Measurements from ENCODE around the gene SCRN3. TPM values are rescaled to one million over a fixed set of nuclear protein-coding genes. Genes with fewer than 3 reads are reported as not detected.

The SCRN3 gene
- total and polyA plus RNA-seq, 2 experiments from 2014 or later = 8.1 to 12.3 TPM

- TF ChIP-seq CTCF (conservative IDR thresholded peaks at IDR 0.05; ENCODE audit: low read depth in 2 of 2) = no peak
- no peak for TF ChIP-seq JUNB (IDR thresholded peaks at IDR 0.05; ENCODE audit: unreplicated experiment)
- TF ChIP-seq NANOG (IDR thresholded peaks at IDR 0.05; ENCODE audit: borderline replicate concordance) = no peak
- TF ChIP-seq ZNF114 (CRISPR knock-in tag; IDR thresholded peaks at IDR 0.05) = no peak
- no peak for TF ChIP-seq CREB1 (CRISPR knock-in tag; IDR thresholded peaks at IDR 0.05; ENCODE audit: low read depth)
These were observed 40.8 kb downstream of the SCRN3 start (continued) for GRCh38 chr2:174436351-174436750.

DNA sequence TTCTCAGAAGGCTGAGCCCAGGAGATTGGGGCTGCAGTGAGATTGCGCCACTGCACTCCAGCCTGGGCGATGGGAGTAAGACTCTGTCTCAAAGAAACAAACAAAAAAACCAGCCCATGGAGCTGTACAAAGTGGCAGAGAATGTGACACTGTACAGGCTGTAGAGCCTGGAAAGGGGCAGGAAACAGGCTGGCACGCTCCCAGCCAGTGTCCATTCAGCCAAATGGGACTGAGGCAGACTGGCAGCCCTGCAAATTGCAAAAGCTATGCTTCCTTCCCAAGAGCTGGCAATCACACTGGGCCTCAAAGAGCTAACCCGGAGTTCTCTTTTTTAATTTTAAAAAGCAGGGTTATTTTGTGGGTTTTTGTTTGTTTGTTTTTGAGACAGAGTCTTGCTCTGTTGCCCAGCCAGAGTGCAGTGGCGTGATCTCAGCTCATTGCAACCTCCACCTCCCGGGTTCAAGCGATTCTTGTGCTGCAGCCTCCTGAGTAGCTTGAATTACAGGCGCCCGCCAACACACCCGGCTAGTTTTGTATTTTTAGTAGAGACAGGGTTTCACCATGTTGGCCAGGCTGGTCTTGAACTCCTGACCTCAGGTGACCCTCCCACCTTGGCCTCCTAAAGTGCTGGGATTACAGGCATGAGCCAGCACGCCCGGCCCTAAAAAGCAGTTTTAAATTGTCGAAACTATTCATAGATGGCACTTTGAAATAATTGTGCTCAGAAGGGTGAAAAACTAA, 42.8 kb downstream of the SCRN3 start:
- H3K9me3 Mint-ChIP-seq = no peaks in the 10 kb centered on the region; the same call in 2 of the 3 replicates
- H3F3A ChIP-seq (replicated peaks; ENCODE audit: low read depth) = no peaks in the 10 kb centered on the region
- H3K27ac Mint-ChIP-seq = no peak overlapping the region
- no peaks in the 10 kb centered on the region for H3K36me3 ChIP-seq (ENCODE audit: insufficient read depth)
- no peaks in the 10 kb centered on the region for H3K27me3 ChIP-seq (ENCODE audit: insufficient read depth)
- H3K4me3 ChIP-seq = no peak overlapping the region
- ATAC-seq = no peak
- no peaks in the 10 kb centered on the region for H3K79me2 ChIP-seq (replicated peaks; ENCODE audit: insufficient read depth)
- H4K20me1 ChIP-seq (replicated peaks; ENCODE audit: insufficient read depth) = no peaks in the 10 kb centered on the region
- no peak overlapping the region for H3K27ac ChIP-seq (ENCODE audit: low read depth)
- H3K4me2 ChIP-seq = no peak overlapping the region
- H3K36me3 Mint-ChIP-seq (ENCODE audit: low read depth) = no peaks in the 10 kb centered on the region
- H2AFZ ChIP-seq = no peak overlapping the region
- no peak for DNase-seq (ENCODE audit: low spot score)
- peaks cover 4% of the 10 kb centered on the region for H3K27me3 Mint-ChIP-seq (ENCODE audit: insufficient read depth, low read depth, poor library complexity)
- H3K4me1 ChIP-seq (ENCODE audit: insufficient read depth) = no peaks in the 10 kb centered on the region
- no peak overlapping the region for H3K4me3 Mint-ChIP-seq
- H3K4me1 Mint-ChIP-seq = peaks cover 4% of the 10 kb centered on the region
- no peaks in the 10 kb centered on the region for H3K9me2 ChIP-seq (ENCODE audit: insufficient read depth)
- no peak for TF ChIP-seq CTCF (conservative IDR thresholded peaks at IDR 0.05; ENCODE audit: low read depth in 2 of 2)
- no peak for TF ChIP-seq NANOG (IDR thresholded peaks at IDR 0.05; ENCODE audit: borderline replicate concordance)
- no peak for TF ChIP-seq STAT1 (IDR thresholded peaks at IDR 0.05; ENCODE audit: unreplicated experiment)
- no peak for TF ChIP-seq CREB1 (CRISPR knock-in tag; IDR thresholded peaks at IDR 0.05; ENCODE audit: low read depth)
- no peak for TF ChIP-seq EZH2phosphoT487 (IDR thresholded peaks at IDR 0.05; ENCODE audit: unreplicated experiment)
- TF ChIP-seq ZNF114 (CRISPR knock-in tag; IDR thresholded peaks at IDR 0.05) = no peak
- no peak for TF ChIP-seq JUNB (IDR thresholded peaks at IDR 0.05; ENCODE audit: unreplicated experiment)
- no peak for TF ChIP-seq POLR2AphosphoS5 (IDR thresholded peaks at IDR 0.05; ENCODE audit: low read depth)
- no peak for TF ChIP-seq ETS1 (IDR thresholded peaks at IDR 0.05)
- no peak for TF ChIP-seq EZH2 (IDR thresholded peaks at IDR 0.05; ENCODE audit: low read depth, unreplicated experiment)
- TF ChIP-seq ZNF462 (CRISPR knock-in tag; IDR thresholded peaks at IDR 0.05) = no peak
- TF ChIP-seq ZNF331 (CRISPR knock-in tag; IDR thresholded peaks at IDR 0.05; ENCODE audit: low read depth) = no peak
